ENCODE measurements around the gene SEMA3B. TPM values are rescaled to one million over a fixed set of nuclear protein-coding genes. Genes with fewer than 3 reads are reported as not detected.

The SEMA3B gene
- polyA plus RNA-seq, 3 donors: 0.56 TPM; not detected in 2

GRCh38 chr3:50319181-50319893, 50.4 kb downstream of the SEMA3B start:
- intact Hi-C loops (cut with micrococcal nuclease): no loop called here
- no peaks in the 10 kb centered on the region for H3K9me3 Mint-ChIP-seq
- H3K36me3 Mint-ChIP-seq: peaks cover 20 to 39% of the 10 kb centered on the region in 2 donors
- H3K4me2 ChIP-seq (replicated peaks; ENCODE audit: extremely low read depth, low read length, poor library complexity, severe bottlenecking): peak overlapping the region; percentile 87
- peak overlapping the region; percentile 54 for H3K9ac ChIP-seq (ENCODE audit: insufficient read depth, low read length, poor library complexity, severe bottlenecking)
- DNase-seq: no peak
- H3K79me2 ChIP-seq (ENCODE audit: insufficient read depth, low read length): peaks cover 21% of the 10 kb centered on the region
- H2AFZ ChIP-seq (ENCODE audit: insufficient read depth, low read depth, low read length, poor library complexity, severe bottlenecking): peak overlapping the region; percentile 80
- H3K4me1 ChIP-seq (ENCODE audit: control insufficient read depth in 1 of 2, insufficient read depth in 2 of 2, low read length in 2 of 2): peaks cover 64 to 74% of the 10 kb centered on the region in 2 donors
- 98% methylated on average over 15 of the region's 16 CpGs for WGBS (ENCODE audit: insufficient coverage)
- no peaks in the 10 kb centered on the region for H3K9me3 ChIP-seq (replicated peaks in 1 of 2; ENCODE audit: control insufficient read depth in 1 of 2, insufficient read depth in 1 of 2, low read length in 2 of 2)
- peak overlapping the region in 1 of 3 experiments; percentile 90 for H3K4me3 ChIP-seq (replicated peaks in 1 of 3; ENCODE audit: low read depth in 2 of 3, low read length in 3 of 3)
- no peak for TF ChIP-seq CTCF (IDR thresholded peaks at IDR 0.05)
- peak overlapping the region; percentile 66 to 85 for H3K4me3 Mint-ChIP-seq
- H3K27me3 ChIP-seq (ENCODE audit: control insufficient read depth in 2 of 2, insufficient read depth in 2 of 2, low read length in 2 of 2): no peaks in the 10 kb centered on the region
- peaks cover 0 to 6% (median 2%) of the 10 kb centered on the region in 3 donors for H3K27me3 Mint-ChIP-seq (ENCODE audit: low read depth in 3 of 3)
- H3K4me1 Mint-ChIP-seq: peaks cover 67% of the 10 kb centered on the region
- H3K27ac ChIP-seq (ENCODE audit: low read depth in 1 of 2, low read length in 2 of 2): peak overlapping the region; percentile 18 to 81
- peaks cover 0 to 29% of the 10 kb centered on the region in 2 donors for H3K36me3 ChIP-seq (replicated peaks in 1 of 2; ENCODE audit: control insufficient read depth in 1 of 2, insufficient read depth in 2 of 2, low read length in 2 of 2)
- H4K20me1 ChIP-seq (ENCODE audit: insufficient read depth, low read length): no peaks in the 10 kb centered on the region
- H3K27ac Mint-ChIP-seq: peak overlapping the region in 5 of 7 donors; percentile 79 to 92 (median 85)

GRCh38 chr3:50319894-50320625, 51.1 kb downstream of the SEMA3B start:
- no peaks in the 10 kb centered on the region for H3K9me3 Mint-ChIP-seq
- WGBS (ENCODE audit: insufficient coverage): 97% methylated on average over 26 of the region's 29 CpGs
- no peak overlapping the region for H2AFZ ChIP-seq (ENCODE audit: insufficient read depth, low read depth, low read length, poor library complexity, severe bottlenecking)
- H3K36me3 Mint-ChIP-seq: peaks cover 22 to 41% of the 10 kb centered on the region in 2 donors
- H3K27me3 Mint-ChIP-seq (ENCODE audit: low read depth in 3 of 3): peaks cover 0 to 5% (median 2%) of the 10 kb centered on the region in 3 donors
- peaks cover 2% of the 10 kb centered on the region for H4K20me1 ChIP-seq (ENCODE audit: insufficient read depth, low read length)
- peak overlapping the region in 3 of 7 donors; percentile 74 to 87 (median 80) for H3K27ac Mint-ChIP-seq
- H3K4me3 Mint-ChIP-seq: peak overlapping the region; percentile 86 to 94
- no peaks in the 10 kb centered on the region for H3K27me3 ChIP-seq (ENCODE audit: control insufficient read depth in 2 of 2, insufficient read depth in 2 of 2, low read length in 2 of 2)
- H3K9ac ChIP-seq (ENCODE audit: insufficient read depth, low read length, poor library complexity, severe bottlenecking): peak overlapping the region; percentile 90
- peak overlapping the region; percentile 60 to 90 (median 77) for H3K4me3 ChIP-seq (replicated peaks in 1 of 3; ENCODE audit: low read depth in 2 of 3, low read length in 3 of 3)
- peaks cover 21% of the 10 kb centered on the region for H3K79me2 ChIP-seq (ENCODE audit: insufficient read depth, low read length)
- intact Hi-C loops (cut with micrococcal nuclease): loop anchor here (2.0 kb wide), 1 partner anchor 21 kb away; the partner anchor contains the start of genes HYAL3 (in 2 of the 2) and NAA80 (in 2 of the 2)
- TF ChIP-seq CTCF (IDR thresholded peaks at IDR 0.05): no peak
- H3K4me1 ChIP-seq (ENCODE audit: control insufficient read depth in 1 of 2, insufficient read depth in 2 of 2, low read length in 2 of 2): peaks cover 71 to 81% of the 10 kb centered on the region in 2 donors
- H3K9me3 ChIP-seq (replicated peaks in 1 of 2; ENCODE audit: control insufficient read depth in 1 of 2, insufficient read depth in 1 of 2, low read length in 2 of 2): no peaks in the 10 kb centered on the region
- H3K4me1 Mint-ChIP-seq: peaks cover 74% of the 10 kb centered on the region
- peaks cover 0 to 28% of the 10 kb centered on the region in 2 donors for H3K36me3 ChIP-seq (replicated peaks in 1 of 2; ENCODE audit: control insufficient read depth in 1 of 2, insufficient read depth in 2 of 2, low read length in 2 of 2)
- H3K27ac ChIP-seq (ENCODE audit: low read depth in 1 of 2, low read length in 2 of 2): peak overlapping the region; percentile 18 to 81
- no peak for DNase-seq
- peak overlapping the region; percentile 87 for H3K4me2 ChIP-seq (replicated peaks; ENCODE audit: extremely low read depth, low read length, poor library complexity, severe bottlenecking)

Data from CD14-positive monocyte (primary cell).